Activated CD4-positive, alpha-beta T cell treated with anti-CD3 and anti-CD28 coated beads, Interleukin-2, amount 50 U/mL, for 16 hours (primary cell): ENCODE data around the gene MAPK6.

ENCODE experiments used
- DNase-seq: peaks from one replicate; pipeline ENCODE4 v3.0.0-alpha.2; 2020

The MAPK6 gene

GRCh38 chr15:52010633-52011595 lies 8.1 kb upstream of the MAPK6 start:
- DNase-seq, result peak; percentile 84

GRCh38 chr15:52011711-52012144 lies 7.3 kb upstream of the MAPK6 start:
- DNase-seq, result no peak

- DNase-seq, result no peak
Measured at GRCh38 chr15:52012210-52012609, 6.8 kb upstream of the MAPK6 start.

GRCh38 chr15:52013151-52013791 lies 5.7 kb upstream of the MAPK6 start:
- peak; percentile 91 for DNase-seq

GRCh38 chr15:52014616-52015015 lies 4.4 kb upstream of the MAPK6 start:
- no peak for DNase-seq

GRCh38 chr15:52016316-52016715 lies 2.7 kb upstream of the MAPK6 start:
- DNase-seq, result no peak

- DNase-seq, result no peak
Measured at GRCh38 chr15:52018244-52018643, 775 bp upstream of the MAPK6 start.

GRCh38 chr15:52019394-52020220 lies 588 bp downstream of the MAPK6 start:
- DNase-seq, result peak; percentile 72

GRCh38 chr15:52020221-52021085 lies 1.4 kb downstream of the MAPK6 start:
- no peak for DNase-seq

- DNase-seq, result peak; percentile 92
Measured at GRCh38 chr15:52021128-52021671, 2.2 kb downstream of the MAPK6 start.

GRCh38 chr15:52021892-52022540 lies 3.0 kb downstream of the MAPK6 start:
- DNase-seq, result no peak

GRCh38 chr15:52023169-52023922 lies 4.3 kb downstream of the MAPK6 start:
- no peak for DNase-seq

- no peak for DNase-seq
Measured at GRCh38 chr15:52028431-52029093, 9.5 kb downstream of the MAPK6 start.

GRCh38 chr15:52030010-52030409 lies 11.0 kb downstream of the MAPK6 start:
- no peak for DNase-seq

- DNase-seq, result no peak
Measured at GRCh38 chr15:52031556-52031955, 12.5 kb downstream of the MAPK6 start.

GRCh38 chr15:52037889-52038505 lies 19.0 kb downstream of the MAPK6 start:
- no peak for DNase-seq

- no peak for DNase-seq
Measured at GRCh38 chr15:52039925-52040781, 21.1 kb downstream of the MAPK6 start.

- no peak for DNase-seq
Measured at GRCh38 chr15:52042051-52042851, 23.2 kb downstream of the MAPK6 start.
